HTR-8/SVneo (cell line): Measurements from ENCODE around the gene TNS3.

Experiments
- DNase-seq: peaks from one replicate; pipeline ENCODE4 v3.0.0; 2011; ENCODE audit warnings: low spot score, mixed read lengths; ENCODE audit not compliant: insufficient read length
- FAIRE-seq: peaks from 2 replicates; lab custom pipeline; 2011; peaks lifted over from hg19 to GRCh38; lab: Jason Lieb, UNC

The TNS3 gene

GRCh38 chr7:47568547-47568946, 13.4 kb downstream of the TNS3 start:
- FAIRE-seq (no peak), DNase-seq (no peak)

- FAIRE-seq (no peak), DNase-seq (no peak)
Measured at GRCh38 chr7:47568056-47568455, 13.9 kb downstream of the TNS3 start.

- FAIRE-seq (no peak), DNase-seq (no peak)
Measured at GRCh38 chr7:47565640-47566250, 16.2 kb downstream of the TNS3 start.

GRCh38 chr7:47563521-47563920, 18.4 kb downstream of the TNS3 start:
- FAIRE-seq (no peak), DNase-seq (no peak)

- FAIRE-seq (no peak), DNase-seq (no peak)
Measured at GRCh38 chr7:47561715-47562446, 20.0 kb downstream of the TNS3 start.

- no peak for DNase-seq
- no peak for FAIRE-seq
Measured at GRCh38 chr7:47559306-47560220, 22.3 kb downstream of the TNS3 start.

- FAIRE-seq (peak; percentile 16), DNase-seq (no peak)
Measured at GRCh38 chr7:47557694-47558670, 23.9 kb downstream of the TNS3 start.

- no peak for DNase-seq
- no peak for FAIRE-seq
Measured at GRCh38 chr7:47557317-47557693, 24.6 kb downstream of the TNS3 start.

- no peak for DNase-seq
- FAIRE-seq, result no peak
Measured at GRCh38 chr7:47556511-47557180, 25.3 kb downstream of the TNS3 start.

- DNase-seq (no peak), FAIRE-seq (no peak)
Measured at GRCh38 chr7:47553309-47553708, 28.6 kb downstream of the TNS3 start.

- no peak for FAIRE-seq
- DNase-seq, result no peak
Measured at GRCh38 chr7:47552621-47553020, 29.3 kb downstream of the TNS3 start.

GRCh38 chr7:47551668-47552440, 30.1 kb downstream of the TNS3 start:
- FAIRE-seq (no peak), DNase-seq (no peak)

- DNase-seq (no peak), FAIRE-seq (no peak)
Measured at GRCh38 chr7:47550788-47551470, 31.0 kb downstream of the TNS3 start.

- DNase-seq (no peak), FAIRE-seq (no peak)
Measured at GRCh38 chr7:47549916-47550315, 32.0 kb downstream of the TNS3 start.

- no peak for DNase-seq
- no peak for FAIRE-seq
Measured at GRCh38 chr7:47549397-47549796, 32.5 kb downstream of the TNS3 start.

- FAIRE-seq (no peak), DNase-seq (no peak)
Measured at GRCh38 chr7:47548546-47548945, 33.4 kb downstream of the TNS3 start.

GRCh38 chr7:47546733-47547494, 35.0 kb downstream of the TNS3 start:
- DNase-seq (no peak), FAIRE-seq (no peak)
